Natural killer cell (primary cell): ENCODE results near the gene IRF1. TPM values are rescaled to one million over a fixed set of nuclear protein-coding genes. Genes with fewer than 3 reads are reported as not detected.
A peak's percentile ranks its signal among the peaks of the same experiment; 100 is the strongest.

Experiments
- ATAC-seq, 3 donors: fragments of 150-1000 bp in 2 of 3; fragments of 200-7000 bp in 1 of 3; cut with Tn5 transposase; 1 replicate in 1 of 3; 2 replicates in 2 of 3; pipeline ENCODE4 v1.10.0; 2021; ENCODE audit warnings: mild to moderate bottlenecking in 2 of 3, moderate library complexity in 2 of 3
- DNase-seq, 2 donors: peaks; one replicate each; pipeline versions ENCODE4 v3.0.0 to v3.0.0-alpha.2; 2013 to 2021; ENCODE audit warnings: mixed read lengths in 1 of 2
- H3K27ac ChIP-seq: one replicate; pipeline ENCODE4 v1.5.1; 2013; ENCODE audit warnings: mild to moderate bottlenecking, low read length
- H3K27me3 ChIP-seq: one replicate; pipeline ENCODE4 v1.6.1; 2013; ENCODE audit warnings: low read length; ENCODE audit not compliant: control insufficient read depth, insufficient read depth
- H3K36me3 ChIP-seq: one replicate; pipeline ENCODE4 v1.6.1; 2013; ENCODE audit warnings: low read length; ENCODE audit not compliant: control insufficient read depth, insufficient read depth
- H3K4me1 ChIP-seq: one replicate; pipeline ENCODE4 v1.6.1; 2013; ENCODE audit warnings: low read length; ENCODE audit not compliant: control insufficient read depth, insufficient read depth
- H3K4me3 ChIP-seq: one replicate; pipeline ENCODE4 v1.5.1; 2013; ENCODE audit warnings: low read length
- H3K9me3 ChIP-seq: one replicate; pipeline ENCODE4 v1.6.1; 2013; ENCODE audit warnings: low read length; ENCODE audit not compliant: control insufficient read depth, insufficient read depth
- H3K27ac Mint-ChIP-seq, 2 donors: one replicate each; pipeline ENCODE4 v1.8.0; 2022; ENCODE audit warnings: mild to moderate bottlenecking in 2 of 2, mixed read lengths in 2 of 2, moderate library complexity in 1 of 2
- H3K27me3 Mint-ChIP-seq, 2 donors: one replicate each; pipeline ENCODE4 v1.8.0; 2022; ENCODE audit warnings: low read depth in 2 of 2, mixed read lengths in 2 of 2
- H3K36me3 Mint-ChIP-seq: one replicate; pipeline ENCODE4 v1.8.0; 2022; ENCODE audit warnings: mixed read lengths
- H3K4me1 Mint-ChIP-seq, 2 donors: one replicate each; pipeline ENCODE4 v1.8.0; 2022; ENCODE audit warnings: mixed read lengths in 2 of 2
- H3K4me3 Mint-ChIP-seq: one replicate; pipeline ENCODE4 v1.8.0; 2022; ENCODE audit warnings: mild to moderate bottlenecking, moderate library complexity, mixed read lengths
- H3K9me3 Mint-ChIP-seq, 2 donors: one replicate each; pipeline ENCODE4 v1.8.0; 2022; ENCODE audit warnings: mixed read lengths in 2 of 2
- WGBS: methylation state at CpG from one replicate; pipeline ENCODE4 v1.1.7; 2013; ENCODE audit warnings: missing lambda C conversion rate; ENCODE audit not compliant: insufficient coverage; 5-methylcytosine and 5-hydroxymethylcytosine counted together
- intact Hi-C: fragments of 100-400 bp; cut with micrococcal nuclease; formaldehyde crosslinking; loops from one replicate; pipeline ENCODE4 v1.14.2; 2022
- total RNA-seq, 4 donors: library from RNA; stranded (reverse); fragments of 120-200 nt in 1 of 4; gene quantifications; one replicate each; pipeline versions ENCODE4 v1.2.3 to v1.2.4, GENCODE V29; 2013 to 2022
- TF ChIP-seq, protein P1 (sequence below): fragments of 200-600 bp; IDR thresholded peaks from one replicate; pipeline ENCODE4 v1.8.0; 2022; ENCODE audit warnings: antibody characterized with exemption

The IRF1 gene
- total RNA-seq, 3 donors from 2014 or later (not counting 1 experiment from before 2014, with no cell fraction given), result 1,190 to 1,513 (median 1,282) TPM

DNA sequence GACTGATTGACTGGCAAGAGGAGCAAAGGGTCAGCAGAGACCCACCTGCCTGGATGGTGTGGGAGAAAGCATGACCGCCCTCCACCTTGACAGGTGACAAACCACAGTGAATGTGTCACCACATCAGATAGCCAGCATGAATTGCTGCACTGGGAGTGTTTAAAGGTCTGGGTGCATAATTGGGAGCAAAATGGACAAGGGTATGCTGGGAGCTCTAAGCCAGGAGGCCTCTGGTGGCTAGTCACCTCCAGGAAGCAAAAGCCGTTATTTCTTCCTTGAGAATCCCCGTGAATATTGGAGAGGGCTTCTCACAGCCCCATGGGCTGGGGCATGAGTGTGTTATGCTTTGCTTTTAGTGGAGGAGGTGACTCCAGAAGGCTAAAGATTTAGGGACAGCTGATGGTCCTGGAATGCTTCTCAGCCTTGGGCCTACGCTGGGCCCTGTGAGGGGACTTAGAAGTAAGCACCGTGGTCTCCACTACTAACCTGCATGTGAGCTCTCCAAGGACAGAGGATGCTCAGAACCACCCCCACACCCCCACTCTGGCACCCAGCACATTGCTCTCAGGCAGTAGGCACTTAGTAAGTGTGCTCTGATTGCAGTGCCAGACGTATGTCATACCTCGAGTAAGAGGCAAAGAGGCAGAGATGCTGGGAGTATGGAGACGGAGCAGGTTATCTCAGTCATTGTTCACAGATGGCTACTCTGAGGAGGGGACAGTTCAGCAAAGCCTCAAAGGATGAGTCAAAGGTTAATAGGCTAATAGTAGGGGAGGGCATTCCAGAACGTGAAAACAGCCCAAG, 9.1 kb upstream of the IRF1 start:
- Histone ChIP-seq H3K9me3 (no peaks in the 10 kb centered on the region), H3K27me3 (no peaks in the 10 kb centered on the region), H3K4me1 (peaks cover 64% of the 10 kb centered on the region), H3K36me3 (no peaks in the 10 kb centered on the region), H3K27ac (peak overlapping the region; percentile 34), H3K4me3 (no peak overlapping the region)
- ATAC-seq (no peak), DNase-seq (peak in 1 of 2 donors; percentile 36)
- Mint-ChIP-seq H3K4me1 (peaks cover 44 to 56% of the 10 kb centered on the region in 2 donors), H3K4me3 (no peak overlapping the region), H3K27me3 (no peaks in the 10 kb centered on the region), H3K27ac (peak overlapping the region; percentile 95 to 100), H3K36me3 (no peaks in the 10 kb centered on the region), H3K9me3 (no peaks in the 10 kb centered on the region)
- intact Hi-C loops, result loop anchor here (5.0 kb wide), 1 partner anchor 323 kb away; no protein-coding TSS in a partner anchor
- 66% methylated on average over 9 of the region's 9 CpGs for WGBS
- TF ChIP-seq, protein P1, sequence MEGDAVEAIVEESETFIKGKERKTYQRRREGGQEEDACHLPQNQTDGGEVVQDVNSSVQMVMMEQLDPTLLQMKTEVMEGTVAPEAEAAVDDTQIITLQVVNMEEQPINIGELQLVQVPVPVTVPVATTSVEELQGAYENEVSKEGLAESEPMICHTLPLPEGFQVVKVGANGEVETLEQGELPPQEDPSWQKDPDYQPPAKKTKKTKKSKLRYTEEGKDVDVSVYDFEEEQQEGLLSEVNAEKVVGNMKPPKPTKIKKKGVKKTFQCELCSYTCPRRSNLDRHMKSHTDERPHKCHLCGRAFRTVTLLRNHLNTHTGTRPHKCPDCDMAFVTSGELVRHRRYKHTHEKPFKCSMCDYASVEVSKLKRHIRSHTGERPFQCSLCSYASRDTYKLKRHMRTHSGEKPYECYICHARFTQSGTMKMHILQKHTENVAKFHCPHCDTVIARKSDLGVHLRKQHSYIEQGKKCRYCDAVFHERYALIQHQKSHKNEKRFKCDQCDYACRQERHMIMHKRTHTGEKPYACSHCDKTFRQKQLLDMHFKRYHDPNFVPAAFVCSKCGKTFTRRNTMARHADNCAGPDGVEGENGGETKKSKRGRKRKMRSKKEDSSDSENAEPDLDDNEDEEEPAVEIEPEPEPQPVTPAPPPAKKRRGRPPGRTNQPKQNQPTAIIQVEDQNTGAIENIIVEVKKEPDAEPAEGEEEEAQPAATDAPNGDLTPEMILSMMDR, result no peak

DNA sequence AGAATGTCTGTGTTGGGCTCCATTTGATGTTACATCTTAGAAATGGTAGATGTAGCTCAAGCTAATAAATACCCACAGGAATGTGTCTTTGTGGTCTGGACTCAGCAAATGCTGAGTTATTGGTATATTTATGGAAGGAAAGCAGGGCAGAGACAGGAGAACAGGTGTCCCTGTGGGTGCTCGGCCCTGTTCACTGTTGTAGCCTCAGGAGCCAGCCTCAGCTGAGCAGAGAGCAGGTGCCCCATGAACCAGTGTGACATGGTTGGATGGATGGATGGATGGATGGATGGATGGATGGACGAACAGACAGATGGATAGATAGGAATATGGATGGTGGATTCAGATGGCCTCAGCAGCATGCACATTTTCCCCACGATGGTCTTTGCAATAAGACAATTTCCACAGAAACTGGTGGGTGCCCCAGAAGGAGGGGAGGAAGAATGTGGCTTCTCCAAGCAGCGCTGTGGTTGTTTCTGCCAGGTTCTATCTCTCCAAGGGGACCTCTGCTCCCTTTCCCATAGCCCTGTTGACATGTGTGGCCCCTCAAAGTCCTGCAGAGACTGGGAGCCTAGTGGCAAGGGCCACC, 8.2 kb upstream of the IRF1 start:
- H3K4me1 ChIP-seq, result peaks cover 72% of the 10 kb centered on the region
- Mint-ChIP-seq H3K4me1 (peaks cover 53 to 64% of the 10 kb centered on the region in 2 donors), H3K27ac (peak overlapping the region; percentile 95 to 100)

DNA sequence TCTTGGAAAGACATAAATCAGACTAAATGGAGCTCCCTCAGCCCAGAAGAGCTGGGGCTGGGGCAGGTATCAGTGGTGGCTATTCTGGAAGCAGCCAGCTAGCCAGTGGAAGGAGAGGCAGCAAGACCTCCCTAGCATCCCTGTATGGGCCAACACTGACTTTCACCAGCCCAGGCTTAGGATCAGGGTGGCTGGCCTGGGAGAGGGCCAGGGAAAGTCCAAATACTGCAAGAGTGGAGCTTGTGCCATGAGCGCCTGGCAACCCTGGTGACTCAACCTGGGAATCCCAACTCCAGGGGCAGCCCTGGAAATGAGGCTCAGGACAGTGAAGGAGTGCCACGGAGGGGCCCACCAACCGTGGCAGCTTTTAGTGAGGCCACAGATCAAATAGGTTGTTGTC, 7.6 kb upstream of the IRF1 start:
- H3K27ac ChIP-seq, result peak overlapping the region; percentile 90
- H3K27me3 Mint-ChIP-seq, result no peaks in the 10 kb centered on the region
- TF ChIP-seq, protein P1, result no peak
- H3K4me3 ChIP-seq, result no peak overlapping the region
- H3K27ac Mint-ChIP-seq, result peak overlapping the region; percentile 95 to 100
- peaks cover 59 to 71% of the 10 kb centered on the region in 2 donors for H3K4me1 Mint-ChIP-seq
- intact Hi-C loops, result no loop called here
- 96% methylated on average over 3 of the region's 3 CpGs for WGBS
- H3K9me3 ChIP-seq, result no peaks in the 10 kb centered on the region
- peaks cover 77% of the 10 kb centered on the region for H3K4me1 ChIP-seq
- no peaks in the 10 kb centered on the region for H3K9me3 Mint-ChIP-seq
- no peaks in the 10 kb centered on the region for H3K36me3 ChIP-seq
- no peaks in the 10 kb centered on the region for H3K27me3 ChIP-seq
- no peaks in the 10 kb centered on the region for H3K36me3 Mint-ChIP-seq
- DNase-seq, result peak in 1 of 2 donors; percentile 38
- ATAC-seq, result no peak
- peak overlapping the region; percentile 86 for H3K4me3 Mint-ChIP-seq

More for the DNA sequence above, 8.2 kb upstream of the IRF1 start:
- Mint-ChIP-seq H3K36me3 (no peaks in the 10 kb centered on the region), H3K4me3 (peak overlapping the region; percentile 42), H3K9me3 (no peaks in the 10 kb centered on the region), H3K27me3 (no peaks in the 10 kb centered on the region)
- DNase-seq (no peak), ATAC-seq (no peak)
- peak overlapping the region; percentile 34 for H3K27ac ChIP-seq
- TF ChIP-seq, protein P1, result no peak
- 76% methylated on average over 4 of the region's 4 CpGs for WGBS
- no peaks in the 10 kb centered on the region for H3K27me3 ChIP-seq
- H3K9me3 ChIP-seq, result no peaks in the 10 kb centered on the region
- H3K4me3 ChIP-seq, result no peak overlapping the region
- intact Hi-C loops, result no loop called here
- no peaks in the 10 kb centered on the region for H3K36me3 ChIP-seq
